GM18909 (cell line): Measurements from ENCODE around the gene EML3.
"Not testable (repeated sequence)": the region's sequence is repeated elsewhere in the genome, so short reads cannot be mapped to it uniquely, and the experiment has no call there.

Experiments
- ATAC-seq: cut with Tn5 transposase; IDR thresholded peaks from one replicate; pipeline ENCODE4 v1.9.1; 2021; ENCODE audit warnings: mild to moderate bottlenecking; ENCODE audit not compliant: unreplicated experiment, poor library complexity

Gene EML3

DNA sequence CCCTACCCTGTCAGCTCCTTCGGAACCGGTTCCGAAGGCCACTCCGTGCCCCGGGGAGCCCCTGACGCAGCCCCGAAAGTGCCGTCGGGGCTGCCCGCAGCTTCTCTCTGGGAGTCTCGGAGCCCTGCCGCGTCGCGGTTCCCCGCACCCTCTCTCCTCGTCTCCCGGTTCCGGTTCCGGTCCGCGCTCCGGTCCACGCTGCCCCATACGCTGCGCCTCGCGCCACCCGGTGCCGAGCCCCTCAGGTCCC is 11.5 kb downstream of the EML3 start:
- no peak for ATAC-seq

DNA sequence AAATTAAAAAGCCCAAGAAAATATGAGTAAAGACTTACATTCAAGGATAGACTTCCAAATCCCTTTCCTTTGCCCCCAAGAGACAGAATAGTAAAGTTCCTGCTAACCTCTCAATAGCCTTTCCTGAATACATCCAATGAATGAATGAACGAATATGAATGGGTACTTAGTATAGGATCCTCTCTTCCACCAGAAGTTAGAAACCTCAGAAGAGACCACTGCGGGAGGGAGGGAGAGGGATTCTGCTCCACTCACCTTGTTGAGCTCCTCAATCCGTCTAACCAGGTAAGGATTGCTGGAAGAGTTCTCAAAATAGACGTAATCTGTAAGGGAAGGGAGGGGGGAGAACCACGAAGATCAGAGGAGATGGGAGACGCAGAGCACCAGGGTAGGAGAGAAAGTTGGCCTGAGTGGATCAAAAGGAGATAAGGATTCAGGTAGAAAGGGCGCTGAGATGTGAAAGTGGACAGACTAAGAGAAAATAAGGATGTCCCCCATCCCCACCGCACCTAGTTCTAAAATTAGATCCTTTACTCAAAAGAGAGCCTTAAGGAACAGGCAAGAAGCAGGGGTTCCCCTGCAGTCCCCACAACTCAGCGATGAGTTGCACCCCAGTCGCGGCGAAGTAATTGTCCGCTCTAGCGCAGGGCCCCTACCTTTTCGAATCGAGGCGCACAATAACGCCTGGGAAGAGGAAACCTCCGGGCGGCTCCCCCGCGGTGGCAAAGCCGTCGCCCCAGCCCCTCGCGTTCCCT is 12.0 kb downstream of the EML3 start:
- ATAC-seq: no peak

DNA sequence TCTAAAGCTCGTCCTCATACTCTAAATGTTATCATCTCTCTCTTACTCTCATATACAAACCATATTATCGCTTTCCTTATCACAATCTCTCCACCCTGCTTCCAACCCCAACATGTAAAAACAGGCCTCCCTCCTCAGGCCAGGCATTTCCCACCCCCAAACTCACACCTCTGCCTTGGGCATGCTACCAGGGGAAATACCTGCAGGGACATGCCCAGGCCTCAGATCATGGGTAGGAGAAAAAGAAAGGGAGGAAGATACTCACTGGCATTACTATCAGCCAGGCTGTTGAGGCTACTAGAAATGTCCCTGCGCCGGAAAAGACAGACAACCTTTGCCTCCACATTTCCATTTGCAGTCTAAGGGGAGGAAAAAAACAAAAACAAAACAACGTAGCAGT is 12.7 kb downstream of the EML3 start:
- no peak for ATAC-seq

DNA sequence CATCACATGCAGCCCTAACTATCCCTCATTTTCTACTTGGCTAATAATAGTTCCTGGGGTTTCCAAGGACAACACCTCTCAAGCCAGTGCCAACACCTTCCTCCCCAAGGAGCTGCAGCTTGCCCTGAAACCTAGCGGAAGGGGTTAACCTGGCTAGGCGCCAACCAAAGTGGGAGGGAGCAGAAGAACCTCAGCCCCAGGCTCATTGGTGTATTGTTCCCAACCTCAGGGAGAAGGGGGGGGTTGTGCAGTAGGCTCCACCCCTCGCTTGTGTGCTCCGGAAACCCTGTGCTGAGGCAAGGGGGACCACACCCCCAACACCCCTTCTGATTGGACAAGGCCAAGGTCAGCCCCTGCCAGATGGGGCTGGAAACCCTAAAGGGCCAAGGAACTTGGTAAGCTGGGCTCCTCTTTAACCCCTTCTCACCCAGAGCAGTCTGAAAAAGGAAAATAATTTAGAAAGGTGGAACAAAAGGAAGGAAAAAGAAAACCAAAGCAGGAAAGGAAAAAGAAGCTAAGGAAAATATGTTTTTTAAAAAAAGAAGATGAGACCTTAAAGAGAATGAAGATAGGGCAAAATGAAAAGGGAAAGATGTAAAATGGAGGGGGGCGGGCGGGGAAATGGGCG is 13.4 kb downstream of the EML3 start:
- peak; percentile 50 for ATAC-seq

- no peak for ATAC-seq
Observed at GRCh38 chr11:62595124-62595523, 17.5 kb downstream of the EML3 start.

GRCh38 chr11:62593434-62594044 is 19.0 kb downstream of the EML3 start:
- no peak for ATAC-seq

DNA sequence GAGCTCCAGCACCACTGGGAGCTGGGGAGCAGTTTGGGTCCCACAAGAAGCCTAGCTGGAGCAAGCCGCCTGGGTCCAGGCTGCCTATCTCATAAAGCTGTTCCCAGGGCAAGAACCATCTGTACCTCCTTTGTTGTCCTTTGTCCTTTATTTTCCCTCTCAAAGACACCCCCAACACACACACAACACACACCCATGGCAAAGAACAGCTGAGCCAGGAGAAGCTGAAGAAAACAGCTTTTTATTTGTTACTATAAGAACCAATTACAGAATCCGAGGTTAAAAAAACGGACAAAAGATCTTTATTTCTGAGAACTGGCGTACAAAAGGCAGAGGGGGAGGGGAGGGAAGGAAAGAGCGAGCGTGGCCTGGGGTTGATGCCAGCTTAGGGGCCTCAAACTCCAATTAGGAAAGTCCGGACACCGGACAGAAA is 19.6 kb downstream of the EML3 start:
- ATAC-seq: no peak

GRCh38 chr11:62592146-62592815 is 20.3 kb downstream of the EML3 start:
- ATAC-seq: no peak

DNA sequence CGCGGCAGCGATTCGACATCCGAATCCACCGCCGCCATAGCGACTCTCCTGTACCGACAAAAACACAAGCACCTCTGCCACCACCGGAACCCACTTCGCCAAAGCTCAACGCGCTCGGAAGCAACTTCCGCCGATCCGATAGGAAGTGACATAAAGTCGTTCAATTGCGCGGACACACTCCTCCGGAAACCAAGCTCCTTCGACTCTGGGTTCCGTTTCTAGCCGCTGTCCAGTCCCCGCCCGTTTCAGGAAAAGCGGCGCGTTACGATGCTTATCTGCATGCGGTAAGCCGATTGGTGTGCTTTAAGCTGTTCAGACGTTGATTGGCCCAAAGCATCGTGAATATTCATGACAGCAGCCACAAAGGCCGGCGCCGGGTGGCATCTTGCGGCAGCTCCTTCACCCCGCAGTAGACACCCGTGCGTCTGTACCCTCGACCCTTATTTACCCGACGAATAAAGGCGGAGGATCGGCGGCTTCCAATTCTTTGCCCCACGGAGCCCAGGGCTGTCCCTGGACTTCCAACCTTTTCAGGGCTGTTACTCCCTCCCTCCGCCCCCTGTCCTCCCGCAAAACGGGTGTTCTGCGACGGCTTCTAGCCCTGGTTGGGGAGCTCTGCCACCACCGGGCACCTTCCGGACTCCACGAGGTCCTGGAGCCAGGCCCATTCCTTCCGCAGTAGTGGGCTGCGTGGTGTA is 21.0 kb downstream of the EML3 start, which contains the start of gene TUT1:
TSS of gene TUT1 (minus strand) at position 76 of the 698 bp plus-strand sequence. CDS start at position 38, 38 bp downstream.
- ATAC-seq: peak; percentile 89

DNA sequence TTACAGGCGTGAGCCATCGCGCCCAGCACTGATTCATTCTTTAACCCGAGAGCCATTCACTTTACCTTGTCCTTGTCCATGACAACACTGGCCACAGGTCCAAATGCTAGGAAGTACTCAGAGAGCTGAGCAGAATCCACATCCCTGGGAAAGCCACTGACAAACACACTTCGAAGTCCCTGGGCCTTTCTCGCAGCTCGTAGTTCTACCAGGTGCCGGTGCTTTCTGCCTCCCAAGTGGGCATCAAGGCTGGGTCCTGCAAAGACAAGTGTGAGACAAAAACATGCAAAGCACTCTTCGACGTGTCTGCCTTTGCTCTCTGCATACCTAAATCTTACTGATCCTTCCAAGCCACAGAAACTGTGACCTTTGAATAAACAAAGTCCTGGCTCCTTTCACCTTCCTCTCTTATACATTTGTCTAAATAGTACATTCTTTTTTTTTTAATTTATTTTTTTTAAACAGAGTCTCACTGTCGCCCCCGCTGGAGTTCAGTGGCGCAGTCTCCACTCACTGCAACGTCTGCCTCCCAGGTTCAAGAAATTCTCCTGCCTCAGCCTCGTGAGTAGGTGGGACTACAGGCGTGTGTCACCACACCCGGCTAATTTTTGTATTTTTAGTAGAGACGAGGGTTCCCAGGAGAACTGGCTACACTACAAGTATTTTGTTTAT is 23.5 kb downstream of the EML3 start:
- no peak for ATAC-seq

DNA sequence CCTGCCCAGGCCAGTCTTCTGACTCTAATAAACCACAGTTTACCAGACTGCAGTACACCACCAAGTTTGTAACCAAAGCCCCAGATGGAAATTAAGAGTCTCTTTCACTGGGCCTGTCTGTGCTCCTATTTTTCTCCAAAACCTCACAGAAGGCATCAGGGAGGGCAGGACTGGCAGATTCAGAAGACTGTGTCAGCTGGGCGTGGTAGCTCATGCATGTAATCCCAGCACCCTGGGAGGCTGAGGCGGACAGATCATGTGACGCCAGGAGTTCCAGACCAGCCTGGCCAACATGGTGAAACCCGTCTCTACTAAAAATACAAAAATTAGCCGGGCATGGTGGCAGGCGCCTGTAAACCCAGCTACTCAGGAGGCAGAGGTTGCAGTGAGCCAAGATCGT is 27.2 kb downstream of the EML3 start:
- not testable (repeated sequence) for ATAC-seq

- not testable (repeated sequence) for ATAC-seq
Observed at GRCh38 chr11:62581735-62582134, 30.8 kb downstream of the EML3 start.

GRCh38 chr11:62580959-62581715 is 31.4 kb downstream of the EML3 start:
- ATAC-seq: no peak

GRCh38 chr11:62579252-62579651 is 33.3 kb downstream of the EML3 start:
- no peak for ATAC-seq

- no peak for ATAC-seq
Observed at GRCh38 chr11:62578541-62578940, 34.0 kb downstream of the EML3 start.

DNA sequence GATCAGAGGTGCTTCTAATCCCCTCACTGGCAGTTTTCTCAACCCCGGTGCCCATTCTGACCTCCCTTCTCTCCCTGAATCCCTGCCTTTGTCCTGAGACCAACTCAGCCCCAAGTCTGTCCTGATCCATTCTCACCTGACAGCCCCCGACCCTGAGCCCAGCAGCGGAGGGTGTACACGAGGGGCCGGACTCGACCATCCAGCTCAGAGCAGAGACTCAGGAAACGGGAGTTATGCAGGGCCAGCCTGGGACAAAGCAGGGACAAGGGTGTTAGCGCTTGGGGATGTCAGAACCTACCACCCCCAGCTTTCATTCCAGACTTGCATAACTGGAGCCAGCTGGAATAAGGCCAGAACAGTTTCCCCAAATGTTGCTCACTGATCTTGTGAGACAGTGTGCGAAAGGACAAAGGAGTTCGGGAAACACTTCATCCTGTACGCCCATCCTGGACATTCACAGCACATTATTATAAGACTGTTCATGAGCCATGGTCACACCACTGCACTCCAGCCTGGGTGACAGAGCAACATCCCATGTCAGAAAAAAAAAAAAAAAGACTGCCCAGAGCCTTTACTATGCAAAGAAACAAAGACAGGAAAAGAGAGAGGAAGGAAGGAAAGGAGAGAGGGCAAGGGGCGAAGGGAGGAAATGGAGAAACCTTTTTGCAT is 35.4 kb downstream of the EML3 start:
- no peak for ATAC-seq

DNA sequence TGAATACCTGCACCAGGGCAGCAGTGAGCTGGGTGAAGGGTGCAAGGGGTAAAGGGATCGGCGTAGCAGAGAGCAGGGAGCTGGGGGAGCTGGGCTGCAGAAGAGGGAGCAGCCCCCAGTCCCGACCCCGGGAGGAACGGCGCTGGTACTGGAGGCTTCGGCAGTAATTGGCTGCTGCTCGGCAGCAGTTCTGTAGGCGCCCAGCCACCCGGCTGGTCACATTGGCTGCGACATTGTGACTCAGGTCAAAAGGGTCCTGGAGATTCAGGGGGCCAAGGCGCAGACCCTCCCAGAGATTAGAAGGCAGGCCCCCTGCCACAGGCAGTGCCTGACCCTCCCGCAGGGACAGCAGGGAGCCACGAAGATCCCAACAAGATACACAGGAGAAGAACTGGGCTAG is 36.7 kb downstream of the EML3 start:
- no peak for ATAC-seq

DNA sequence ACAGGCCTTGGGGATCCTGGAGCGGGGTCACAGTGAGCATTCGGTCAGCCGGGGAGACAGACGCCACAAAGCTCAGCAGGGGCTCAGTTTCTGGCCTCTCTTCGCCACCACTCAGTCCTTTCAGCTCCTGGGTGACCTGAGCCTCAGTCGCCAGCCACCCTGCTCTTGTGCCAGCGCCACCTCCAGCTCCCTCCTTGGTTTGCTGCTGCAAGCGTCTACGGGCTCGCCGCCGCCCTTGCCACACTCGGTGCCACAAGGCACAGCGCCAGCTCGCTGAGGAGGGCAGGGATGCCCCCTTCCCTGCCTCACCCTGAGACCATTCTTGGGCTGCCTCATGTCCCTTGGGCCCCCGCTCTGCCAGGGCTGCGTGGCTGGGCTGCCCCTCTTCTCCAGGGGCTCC is 37.4 kb downstream of the EML3 start:
- ATAC-seq: no peak
